ENCODE results near the gene ZNF497.
"Not testable (repeated sequence)": the region's sequence is repeated elsewhere in the genome, so short reads cannot be mapped to it uniquely, and the experiment has no call there.

The ZNF497 gene

DNA sequence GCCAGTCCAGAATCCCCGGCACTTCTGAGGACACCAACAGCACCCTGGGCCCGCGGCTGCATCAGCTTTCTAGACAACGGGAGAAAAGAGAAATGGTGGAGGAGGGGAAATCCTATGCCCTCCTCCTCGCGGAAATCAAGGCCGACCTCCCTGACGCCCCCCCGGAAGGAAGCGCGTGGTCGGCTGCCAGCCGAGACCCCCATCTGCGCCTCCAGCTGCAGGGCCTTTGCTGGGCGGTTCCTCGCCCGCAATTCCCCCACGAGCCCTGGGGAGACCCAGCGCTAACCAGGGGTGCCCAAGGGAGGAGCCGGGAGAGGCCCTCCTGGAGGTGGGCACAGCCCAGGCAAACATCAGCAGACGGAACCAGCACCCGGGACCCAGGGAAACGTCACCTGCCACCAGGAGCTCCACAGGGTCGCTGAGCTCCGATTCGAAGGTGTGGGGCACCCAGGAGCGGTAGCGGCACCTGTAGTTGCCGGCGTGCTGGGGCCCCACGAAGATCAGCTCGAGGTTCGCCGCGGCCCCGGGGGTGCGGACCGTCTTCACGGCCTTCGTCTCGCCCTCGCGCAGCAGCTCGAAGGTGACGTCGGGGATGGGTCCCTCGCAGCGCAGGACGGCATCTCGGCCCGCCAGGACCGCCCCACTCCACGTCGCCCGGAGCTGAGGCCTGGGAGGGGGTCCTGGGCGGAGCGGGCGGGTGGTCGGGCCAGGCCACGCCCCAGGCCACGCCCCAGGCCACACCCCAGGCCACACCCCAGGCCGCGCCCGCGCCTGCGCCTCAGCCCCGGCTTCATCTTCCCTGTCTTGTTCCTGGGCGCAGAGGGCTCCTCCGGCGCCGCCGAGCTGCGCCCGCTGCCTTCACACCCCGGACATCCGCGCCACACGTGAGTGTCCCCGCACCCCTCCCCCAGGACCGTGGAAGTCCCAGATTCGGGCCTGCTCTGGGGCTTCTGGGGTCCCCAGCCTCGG, 15.3 kb downstream of the ZNF497 start:
- DNase-seq, result peak; percentile 12

DNA sequence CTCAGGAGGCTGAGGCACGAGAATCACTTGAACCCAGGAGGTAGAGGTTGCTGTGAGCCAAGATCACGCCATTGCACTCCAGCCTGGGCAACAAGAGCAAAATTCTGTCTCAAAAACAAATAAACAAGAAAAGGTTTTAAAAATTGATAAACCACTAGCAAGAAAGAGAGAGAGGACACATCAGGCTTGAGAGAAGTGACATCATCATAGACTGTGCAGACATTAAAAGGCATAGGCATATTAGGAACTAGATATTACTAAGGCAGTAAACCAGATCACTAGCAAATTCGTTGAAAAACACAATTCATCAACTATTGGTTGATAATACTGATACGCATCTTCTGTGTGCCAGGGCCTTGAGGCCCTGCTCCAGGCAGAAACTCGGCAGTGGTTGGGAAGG, 17.0 kb downstream of the ZNF497 start:
- DNase-seq, result no peak

DNA sequence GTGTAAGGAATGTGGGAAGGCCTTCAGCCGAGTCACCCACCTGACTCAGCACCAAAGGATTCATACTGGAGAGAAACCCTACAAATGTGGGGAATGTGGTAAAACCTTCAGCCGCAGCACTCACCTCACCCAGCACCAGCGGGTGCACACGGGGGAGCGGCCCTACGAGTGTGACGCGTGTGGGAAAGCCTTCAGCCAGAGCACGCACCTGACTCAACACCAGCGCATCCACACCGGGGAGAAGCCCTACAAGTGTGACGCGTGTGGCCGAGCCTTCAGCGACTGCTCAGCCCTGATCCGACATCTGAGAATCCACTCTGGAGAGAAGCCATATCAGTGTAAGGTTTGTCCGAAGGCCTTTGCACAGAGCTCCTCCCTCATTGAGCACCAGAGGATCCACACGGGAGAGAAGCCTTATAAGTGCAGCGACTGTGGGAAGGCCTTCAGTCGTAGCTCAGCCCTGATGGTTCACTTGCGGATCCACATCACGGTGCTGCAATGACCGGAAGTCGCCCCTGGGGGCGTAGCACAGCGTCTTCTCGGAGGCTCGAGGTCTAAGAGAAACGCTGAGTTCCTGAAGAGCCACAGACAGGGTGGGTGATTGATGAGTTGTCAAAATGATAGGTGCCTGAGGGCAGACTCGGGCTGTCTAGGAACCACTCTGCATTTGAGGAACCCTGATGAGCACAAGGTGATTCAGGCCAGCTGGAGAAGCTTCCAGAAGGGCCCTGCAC, 23.6 kb downstream of the ZNF497 start:
- no peak for DNase-seq

DNA sequence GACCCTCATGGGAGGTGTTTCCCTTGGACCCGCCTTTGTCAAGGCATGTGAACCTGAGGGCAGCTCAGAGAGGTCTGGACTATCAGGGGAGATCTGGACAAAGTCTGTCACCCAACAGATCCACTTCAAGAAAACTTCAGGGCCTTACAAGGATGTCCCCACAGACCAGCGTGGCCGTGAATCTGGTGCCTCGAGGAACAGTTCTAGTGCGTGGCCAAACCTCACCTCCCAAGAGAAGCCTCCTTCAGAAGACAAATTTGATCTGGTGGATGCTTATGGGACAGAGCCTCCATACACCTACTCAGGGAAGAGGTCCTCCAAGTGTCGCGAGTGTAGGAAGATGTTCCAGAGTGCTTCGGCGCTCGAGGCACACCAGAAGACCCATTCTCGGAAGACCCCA, 24.2 kb downstream of the ZNF497 start:
- no peak for DNase-seq

DNA sequence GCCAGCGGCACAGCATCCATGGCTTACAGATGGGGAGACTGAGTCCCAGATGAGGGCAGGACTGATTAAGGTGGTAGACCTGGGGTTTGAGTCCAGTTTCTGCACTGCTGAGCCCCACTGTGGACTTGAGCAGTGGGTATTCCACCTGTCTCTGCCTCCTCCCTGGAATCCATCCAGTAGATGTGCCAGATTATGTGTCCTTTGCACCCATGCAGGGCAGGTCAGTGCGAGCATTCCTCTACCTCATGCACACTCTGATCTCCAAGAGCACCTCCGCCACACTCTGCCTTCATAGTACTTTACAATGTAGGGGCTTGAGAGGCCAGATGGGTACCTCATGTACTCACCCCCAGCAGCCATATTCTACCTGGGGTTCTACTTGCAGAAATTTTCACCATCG, 25.7 kb downstream of the ZNF497 start:
- no peak for DNase-seq

DNA sequence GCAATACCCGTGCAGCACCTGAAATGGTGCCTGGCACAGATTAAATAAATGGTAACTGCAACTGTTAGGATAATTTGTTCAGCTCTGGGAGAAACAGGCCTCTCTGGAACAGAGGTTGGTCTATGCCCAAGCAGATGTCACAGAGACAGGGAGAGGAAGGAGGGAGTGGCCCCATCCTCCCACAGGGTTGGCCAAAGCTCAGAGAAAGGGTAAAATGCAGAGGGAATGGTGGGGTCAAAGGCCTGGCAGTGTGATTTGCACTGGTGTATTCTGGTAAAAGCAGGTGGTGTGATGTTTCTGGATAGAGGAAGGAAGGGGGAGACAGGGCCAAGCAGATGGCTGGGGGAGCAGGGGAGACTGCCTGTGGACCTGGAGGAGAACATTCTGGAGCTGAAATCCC, 26.3 kb downstream of the ZNF497 start:
- no peak for DNase-seq

DNA sequence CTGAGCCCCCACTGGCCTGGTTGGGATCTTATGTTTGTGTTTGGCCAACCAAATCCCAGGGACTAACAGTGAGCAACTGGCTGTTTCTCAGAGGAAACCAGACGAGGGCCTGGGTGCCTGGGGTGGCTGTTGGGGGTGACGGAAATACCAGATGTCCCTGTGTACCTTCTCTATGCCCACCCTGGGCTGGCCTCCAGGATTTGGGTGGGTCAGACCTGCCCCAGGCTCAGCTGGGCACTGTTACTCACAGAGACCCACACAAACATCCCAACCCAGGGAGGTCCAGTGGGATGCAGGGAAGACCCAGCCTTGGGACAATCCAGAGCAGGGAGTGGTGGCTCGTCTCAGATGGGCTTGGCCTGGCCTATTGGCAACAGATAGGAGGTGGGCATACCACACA, 26.9 kb downstream of the ZNF497 start:
- DNase-seq, result no peak

DNA sequence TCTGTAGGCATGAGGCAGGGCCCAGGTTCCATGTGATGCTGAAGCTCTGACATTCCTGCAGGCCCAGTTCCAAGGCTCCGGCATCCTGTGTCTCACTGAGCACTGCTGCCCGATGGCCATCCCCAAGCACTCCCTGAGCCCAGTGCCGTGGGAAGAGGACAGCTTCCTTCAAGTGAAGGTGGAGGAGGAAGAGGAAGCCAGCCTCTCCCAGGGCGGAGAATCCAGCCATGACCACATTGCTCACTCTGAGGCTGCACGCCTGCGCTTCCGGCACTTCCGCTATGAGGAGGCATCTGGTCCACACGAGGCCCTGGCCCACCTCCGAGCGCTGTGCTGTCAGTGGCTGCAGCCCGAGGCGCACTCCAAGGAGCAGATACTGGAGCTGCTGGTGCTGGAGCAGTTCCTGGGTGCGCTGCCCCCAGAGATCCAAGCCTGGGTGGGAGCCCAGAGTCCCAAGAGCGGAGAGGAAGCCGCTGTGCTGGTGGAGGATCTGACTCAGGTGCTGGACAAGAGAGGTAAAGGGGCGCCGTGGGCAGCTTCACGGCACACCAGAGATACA, 27.8 kb downstream of the ZNF497 start:
- no peak for DNase-seq

DNA sequence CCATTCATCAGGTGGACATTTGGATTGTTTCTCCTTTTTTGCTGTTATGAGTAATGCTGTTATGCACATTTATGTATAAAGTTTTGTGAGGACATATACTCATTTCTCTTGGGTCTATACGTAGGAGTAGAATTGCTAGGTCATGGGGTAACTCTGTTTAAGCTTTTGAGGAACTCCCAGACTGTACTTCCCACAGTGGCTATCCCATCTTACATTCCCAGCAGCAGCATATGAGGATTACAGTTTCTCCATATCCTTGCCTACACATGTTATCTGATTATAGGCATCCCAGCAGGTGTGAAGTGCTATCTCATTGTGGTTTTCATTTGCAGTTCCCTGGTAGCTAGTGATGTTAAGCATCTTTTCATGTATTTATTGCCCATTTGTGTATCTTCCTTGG, 29.9 kb downstream of the ZNF497 start:
- DNase-seq, result no peak

DNA sequence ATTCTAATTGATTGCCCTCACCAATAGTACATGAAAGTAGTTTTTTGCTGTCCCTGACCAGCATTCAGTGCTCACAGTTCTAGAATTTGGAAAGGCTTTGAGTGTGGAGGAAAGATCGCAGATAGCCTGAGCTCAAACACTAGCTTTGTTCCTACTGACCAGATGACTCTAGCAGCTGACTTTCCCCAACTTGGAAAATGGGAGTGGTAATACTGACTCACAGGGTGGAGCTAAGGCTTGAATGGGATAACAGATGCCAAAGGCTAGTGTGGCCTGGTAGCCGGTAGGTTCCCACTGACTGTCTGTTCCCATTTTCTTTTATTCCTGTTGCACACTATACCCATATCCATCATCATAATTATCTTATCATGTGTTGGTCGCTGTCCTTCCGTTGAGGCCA, 32.1 kb downstream of the ZNF497 start:
- no peak for DNase-seq

DNA sequence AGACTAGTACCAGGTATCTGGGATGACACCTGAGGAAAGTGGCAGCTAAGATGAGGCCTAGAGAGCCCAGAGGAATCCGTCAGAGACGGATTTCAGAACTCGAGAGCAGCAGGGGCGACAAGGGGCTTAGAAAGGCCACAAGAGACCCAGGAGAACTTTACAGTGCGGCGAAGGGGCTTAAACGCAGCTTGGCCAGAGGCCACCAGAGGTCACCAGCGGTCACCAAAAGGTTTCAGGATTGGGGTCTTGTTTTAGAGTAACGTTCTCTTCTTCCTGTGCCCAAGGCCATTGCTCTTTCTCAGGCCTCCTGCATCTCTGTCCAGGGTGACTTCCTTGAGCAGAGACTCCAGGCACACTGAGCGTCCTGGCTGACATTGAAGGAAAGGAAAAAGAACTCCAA, 33.6 kb downstream of the ZNF497 start:
- DNase-seq, result no peak

DNA sequence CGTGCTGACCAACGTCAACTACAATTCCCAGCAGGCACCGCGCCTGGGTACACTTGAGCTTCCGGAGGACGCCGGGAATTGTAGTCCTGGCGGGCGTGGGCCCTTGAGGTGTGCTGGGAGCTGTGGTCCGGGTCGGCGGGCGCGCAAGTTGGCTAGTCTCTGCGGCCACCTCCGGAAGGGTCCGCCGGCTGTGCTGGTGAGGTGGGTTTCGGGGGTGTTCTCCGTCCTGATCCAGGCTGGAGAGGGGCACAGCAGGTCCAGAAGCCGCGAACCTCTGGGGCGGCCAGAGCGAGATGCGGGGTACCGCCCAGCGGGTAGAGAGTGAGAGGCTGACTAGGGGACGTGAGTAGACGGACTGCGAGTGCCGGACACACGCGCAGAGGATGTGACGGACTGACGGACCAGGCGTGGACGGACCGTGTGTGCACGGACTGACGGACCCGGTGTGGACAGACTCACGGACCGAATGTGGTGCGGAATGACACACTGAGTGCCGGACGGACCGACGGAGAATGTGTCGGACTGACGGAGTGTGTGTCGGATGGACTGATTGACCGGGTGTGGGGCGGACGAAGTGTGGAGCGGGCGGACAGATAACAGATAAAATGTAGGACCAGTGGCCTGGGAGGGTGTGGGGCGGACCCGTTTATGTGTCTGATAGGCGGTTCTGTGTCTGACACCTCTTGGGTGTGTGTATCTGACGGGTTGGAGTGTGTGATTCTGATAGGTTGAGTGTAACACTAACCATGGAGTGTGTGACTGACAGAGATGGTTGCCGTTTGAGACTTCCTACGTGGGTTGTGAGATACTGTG, 35.4 kb downstream of the ZNF497 start, which contains the start of gene ZSCAN22:
ZSCAN22 (plus strand) TSS at position 81 of the 813 bp plus-strand sequence. CDS start 7,809 bp downstream, outside the sequence.
- peak; percentile 81 for DNase-seq

DNA sequence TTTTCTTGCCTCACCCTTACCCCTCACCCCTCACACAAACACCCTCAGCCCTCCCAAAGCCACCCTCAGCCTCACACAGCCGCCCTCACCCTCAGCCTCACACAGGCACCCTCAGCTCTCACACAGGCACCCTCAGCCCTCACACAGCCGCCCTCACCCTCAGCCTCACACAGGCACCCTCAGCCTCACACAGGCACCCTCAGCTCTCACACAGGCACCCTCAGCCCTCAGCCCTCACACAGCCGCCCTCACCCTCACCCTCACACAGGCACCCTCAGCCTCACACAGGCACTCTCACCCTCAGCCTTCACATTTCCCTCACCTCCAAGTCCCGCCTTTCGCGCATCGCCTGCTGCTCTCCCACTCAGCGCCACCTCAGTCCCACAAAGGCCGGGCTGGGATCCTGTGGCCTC, 36.0 kb downstream of the ZNF497 start:
- DNase-seq, result no peak

DNA sequence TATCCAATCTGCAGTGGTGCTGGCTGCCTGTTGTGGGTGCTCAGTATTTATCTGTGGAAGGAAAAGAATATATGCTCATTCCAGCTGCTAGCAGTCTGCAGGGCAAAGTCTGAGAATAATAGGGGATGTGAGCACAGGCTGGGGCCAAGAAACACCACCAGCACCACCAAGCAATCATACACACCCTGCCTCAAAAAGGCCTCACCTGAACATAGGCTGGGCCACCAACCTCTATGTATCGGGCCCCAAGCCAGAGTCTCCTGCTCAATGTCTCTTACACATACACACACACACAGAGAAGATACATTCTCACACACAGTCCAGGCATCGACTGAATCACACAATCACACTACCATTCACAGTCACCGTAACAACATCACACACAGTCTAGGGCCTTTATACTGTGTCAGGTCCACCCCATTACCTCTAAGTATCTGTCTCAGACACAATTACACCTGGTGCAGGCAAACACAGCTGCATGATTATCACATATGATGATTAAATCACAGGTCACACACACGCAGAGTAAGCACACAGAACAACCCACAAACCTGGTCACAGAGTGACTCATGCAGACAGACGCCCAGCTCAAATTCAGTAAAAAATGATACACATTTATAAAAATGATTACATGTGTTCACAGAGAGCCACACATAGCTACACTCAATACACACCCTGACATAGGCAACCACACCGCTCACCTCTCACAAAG, 37.1 kb downstream of the ZNF497 start:
- peak; percentile 11 for DNase-seq

DNA sequence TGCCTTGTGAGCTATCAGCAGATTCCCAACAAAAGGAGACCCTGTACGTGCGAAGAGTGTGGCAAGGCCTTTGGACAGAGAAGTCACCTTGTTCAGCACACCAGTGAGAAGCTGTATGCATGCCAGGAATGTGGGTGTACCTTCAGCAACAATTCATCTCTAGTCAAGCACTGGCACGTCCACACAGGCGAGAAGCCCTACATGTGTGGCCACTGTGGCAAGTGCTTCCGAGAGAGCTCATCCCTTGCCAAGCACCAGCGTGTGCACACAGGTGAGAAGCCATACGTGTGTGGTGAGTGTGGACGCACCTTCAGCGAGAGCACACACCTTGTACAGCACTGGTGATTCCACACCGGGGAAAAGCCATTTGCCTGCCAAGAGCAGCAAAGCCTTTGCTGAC, 43.3 kb downstream of the ZNF497 start:
- DNase-seq, result no peak

DNA sequence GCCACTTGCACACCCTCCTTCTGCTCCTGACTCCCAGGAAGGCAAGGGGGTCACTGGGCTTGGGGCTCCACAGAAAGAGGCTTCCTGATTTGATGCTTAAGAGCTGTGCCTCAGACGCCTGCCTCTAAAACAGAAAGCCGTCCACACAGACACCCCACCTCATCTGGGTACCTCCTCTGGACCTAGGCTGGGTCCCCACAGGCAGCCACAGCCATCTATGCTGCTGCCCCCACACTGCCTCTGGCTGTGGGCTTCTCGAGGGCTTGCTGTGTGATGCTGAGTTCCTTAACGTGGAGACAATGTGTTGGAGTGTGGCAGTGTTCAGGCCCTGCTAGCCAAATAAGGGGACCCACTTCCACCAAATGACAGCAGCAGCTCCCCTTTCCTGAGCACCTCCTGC, 44.3 kb downstream of the ZNF497 start:
- DNase-seq, result no peak

DNA sequence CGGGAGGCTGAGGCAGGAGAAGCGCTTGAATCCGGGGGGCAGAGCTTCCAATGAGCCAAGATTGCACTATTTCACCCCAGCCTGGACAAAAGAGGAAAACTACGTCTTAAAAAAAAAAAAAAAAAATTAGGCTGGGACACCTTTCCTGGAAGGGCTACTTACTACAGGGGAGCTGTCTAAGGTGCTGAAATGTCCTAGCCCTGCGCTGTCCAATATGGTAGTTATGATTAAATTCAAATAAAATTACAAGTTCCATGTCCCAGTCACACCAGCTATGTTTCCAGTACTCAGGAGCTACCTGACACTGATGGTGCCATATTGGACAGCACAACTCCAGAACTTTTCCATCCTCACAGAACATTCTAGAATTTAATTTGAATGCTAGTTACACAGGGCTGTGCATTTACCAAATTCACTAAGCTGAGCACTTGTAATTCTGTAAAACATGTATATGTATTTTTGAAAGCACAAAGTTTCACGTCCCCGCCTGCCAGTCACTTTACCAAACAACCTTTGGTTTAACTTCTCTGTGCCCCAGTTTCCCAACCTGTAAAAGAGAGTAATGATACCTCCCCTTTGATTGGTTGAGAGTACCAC, 45.0 kb downstream of the ZNF497 start:
- no peak for DNase-seq

DNA sequence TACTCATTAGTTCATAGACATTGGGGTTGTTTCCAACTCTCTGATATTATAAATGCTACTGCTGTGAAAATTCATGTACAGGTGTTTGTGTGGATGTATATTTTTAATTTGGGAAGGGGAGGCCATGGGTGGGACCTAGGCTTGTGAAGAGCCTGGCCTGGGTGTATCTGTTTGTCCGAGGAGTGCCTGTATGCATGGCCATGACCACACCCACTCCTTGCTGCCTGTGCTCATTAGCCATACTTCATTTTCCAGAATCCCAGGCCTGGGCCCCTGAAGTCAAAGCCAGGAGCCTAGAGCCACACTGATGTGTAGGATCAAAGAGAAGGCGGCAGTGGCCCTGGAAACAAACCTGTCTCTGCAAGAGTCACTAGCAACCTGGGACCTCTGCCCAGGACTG, 47.0 kb downstream of the ZNF497 start:
- DNase-seq, result no peak

DNA sequence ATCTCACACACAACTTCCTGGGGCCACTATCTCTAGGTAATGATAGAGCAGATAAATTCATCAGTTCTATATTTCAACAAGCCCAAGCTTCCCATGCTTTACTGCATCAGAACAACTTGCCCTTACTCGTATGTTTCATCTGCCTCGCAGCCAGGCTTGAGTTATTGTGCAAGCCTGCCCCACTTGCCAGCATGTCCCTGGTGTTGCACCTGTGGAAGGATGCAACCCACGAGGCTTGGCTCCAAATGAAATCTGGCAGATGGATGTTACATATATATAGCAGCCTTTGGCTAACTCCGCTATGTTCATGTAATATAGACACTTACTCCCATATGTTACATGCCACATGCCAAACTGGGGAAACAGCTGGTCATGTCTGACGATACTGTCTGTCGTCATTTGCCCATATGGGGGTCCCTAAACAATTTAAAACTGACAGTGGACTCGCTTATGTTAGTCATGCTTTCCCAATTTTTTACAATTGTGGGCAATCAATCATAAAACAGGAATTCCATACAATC, 51.1 kb downstream of the ZNF497 start:
- no peak for DNase-seq

DNA sequence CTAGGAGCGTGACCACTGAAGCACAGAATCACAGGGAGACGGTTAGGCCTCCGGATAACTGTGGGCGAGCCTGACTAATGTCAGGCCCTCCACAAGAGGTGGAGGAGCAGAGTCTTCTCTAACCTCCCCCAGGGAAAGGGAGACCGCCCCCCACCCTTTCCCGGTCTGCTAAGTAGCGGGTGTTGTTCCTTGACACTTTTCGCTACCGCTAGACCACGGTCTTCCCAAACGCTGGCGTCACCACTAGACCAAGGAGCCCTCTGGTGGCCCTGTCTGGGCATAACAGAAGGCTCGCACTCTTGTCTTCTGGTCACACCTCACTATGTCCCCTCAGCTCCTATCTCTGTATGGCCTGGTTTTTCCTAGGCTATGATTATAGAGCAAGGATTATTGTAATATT, 51.9 kb downstream of the ZNF497 start:
- not testable (repeated sequence) for DNase-seq

DNA sequence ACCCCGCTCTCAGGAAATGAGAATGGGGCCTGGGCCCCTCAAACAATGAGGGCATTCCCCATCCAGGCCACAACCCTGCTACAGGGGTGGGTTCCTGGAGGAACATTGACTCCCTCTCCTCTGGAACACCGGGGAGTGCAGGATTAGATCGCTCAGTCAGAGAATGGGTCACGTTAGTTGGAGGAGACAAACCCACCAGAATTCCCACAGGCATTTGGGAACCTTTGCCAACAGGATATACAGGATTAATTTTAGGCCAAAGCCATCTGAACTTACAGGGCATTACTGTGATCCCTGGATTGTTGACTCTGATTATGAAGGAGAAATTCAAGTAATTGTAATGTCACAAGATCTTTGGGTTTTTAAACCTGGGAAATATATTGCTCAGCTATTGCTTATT, 54.8 kb downstream of the ZNF497 start:
- DNase-seq, result no peak

DNA sequence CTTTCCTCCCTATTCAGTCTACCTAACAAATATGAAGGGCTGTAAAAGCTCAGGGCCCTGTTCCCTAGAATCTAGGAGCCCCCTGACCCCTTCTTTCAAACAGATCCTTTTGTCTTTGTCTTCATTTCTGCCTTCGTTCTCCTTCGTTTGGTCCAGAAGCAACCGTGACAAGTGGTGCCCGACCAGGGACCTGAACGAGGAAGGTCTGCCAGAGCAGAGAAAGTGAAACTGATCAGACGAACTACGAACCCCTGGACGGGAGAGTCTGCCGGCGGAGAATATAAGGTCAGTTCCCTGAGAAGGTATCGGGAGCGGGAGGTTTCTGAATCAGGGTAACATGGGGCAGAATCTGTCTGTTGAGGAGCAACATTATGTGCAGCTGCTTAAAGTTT, 56.6 kb downstream of the ZNF497 start:
- no peak for DNase-seq
